ENCODE results near the gene STOX1. TPM values are rescaled to one million over a fixed set of nuclear protein-coding genes. Genes with fewer than 3 reads are reported as not detected.

STOX1 gene
- total and polyA plus RNA-seq, 2 of the 13 experiments (the other 11 are each of a cell fraction or from before 2014, with no cell fraction given), result 2.5 to 6.0 TPM

GRCh38 chr10:68924593-68924992 lies 97.3 kb downstream of the STOX1 start:
- H3K4me2 ChIP-seq (ENCODE audit: low read depth, low read length), result no peak overlapping the region
- in situ Hi-C loops (cut with HindIII; ENCODE audit: extremely low pct_ligation_motif_present, low pct_unique_long_range_greater_than_20kb), result no loop called here
- no peaks in the 10 kb centered on the region for H3K27me3 ChIP-seq (ENCODE audit: control insufficient read depth in 1 of 2, insufficient read depth in 2 of 2, low read length in 2 of 2)
- no peak for ATAC-seq
- intact Hi-C loops (cut with micrococcal nuclease; ENCODE audit: unreplicated experiment), result no loop called here
- no peaks in the 10 kb centered on the region for H4K20me1 ChIP-seq (ENCODE audit: insufficient read depth, low read length)
- peaks cover 25% of the 10 kb centered on the region for H3K4me1 ChIP-seq (ENCODE audit: insufficient read depth, low read length)
- H3K27ac ChIP-seq (ENCODE audit: extremely low read length, insufficient read depth, low read length), result no peak overlapping the region
- H3K9me3 ChIP-seq (ENCODE audit: low read length), result no peaks in the 10 kb centered on the region
- DNase-seq (ENCODE audit: low spot score), result no peak
- H3K79me2 ChIP-seq (ENCODE audit: insufficient read depth, low read length), result no peaks in the 10 kb centered on the region
- ChIA-PET CTCF (ENCODE audit: low intra/inter-chr PET ratio, low total read pairs) (no interaction called here), POLR2A (interaction anchor here (1.5 kb wide), 1 partner anchor 25 kb away, joined by 3 read pairs; no protein-coding TSS in a partner anchor)
- peaks cover 5 to 18% of the 10 kb centered on the region in 2 experiments; a peak in 4 of 5 replicates for H3K36me3 ChIP-seq (replicated peaks in 1 of 2; ENCODE audit: control insufficient read depth in 1 of 2, insufficient read depth in 2 of 2, low read length in 2 of 2)
- FAIRE-seq, result no peak
- H3K4me3 ChIP-seq (replicated peaks in 1 of 3; ENCODE audit: insufficient read depth in 1 of 3, low read depth in 2 of 3, low read length in 3 of 3), result no peak overlapping the region
- no TSS peak for BruUV-seq (replicated peaks)
- no peak overlapping the region for H2AFZ ChIP-seq (ENCODE audit: low read length)
- no peak overlapping the region for H3K9ac ChIP-seq (ENCODE audit: insufficient read depth, low read depth, low read length)
- no peak for TF ChIP-seq ESRRA (CRISPR knock-in tag; IDR thresholded peaks at IDR 0.05; ENCODE audit: low read depth)
- no peak for TF ChIP-seq ZBTB38 (CRISPR knock-in tag; IDR thresholded peaks at IDR 0.05)
- no peak for TF ChIP-seq ZNF207 (IDR thresholded peaks at IDR 0.05; ENCODE audit: borderline replicate concordance)
- TF ChIP-seq ZIK1 (CRISPR knock-in tag; IDR thresholded peaks at IDR 0.05; ENCODE audit: borderline replicate concordance, low read depth), result no peak
- no peak for TF ChIP-seq ZNF318 (CRISPR knock-in tag; IDR thresholded peaks at IDR 0.05)
- TF ChIP-seq ZNF546 (CRISPR knock-in tag; conservative IDR thresholded peaks at IDR 0.05), result no peak
- no peak for TF ChIP-seq ZBTB3 (CRISPR knock-in tag; IDR thresholded peaks at IDR 0.05; ENCODE audit: borderline replicate concordance, low read depth)
- TF ChIP-seq ZNF547 (CRISPR knock-in tag; IDR thresholded peaks at IDR 0.05), result no peak
- no peak for TF ChIP-seq ZNF552 (CRISPR knock-in tag; IDR thresholded peaks at IDR 0.05; ENCODE audit: borderline replicate concordance)
- TF ChIP-seq, protein P1, sequence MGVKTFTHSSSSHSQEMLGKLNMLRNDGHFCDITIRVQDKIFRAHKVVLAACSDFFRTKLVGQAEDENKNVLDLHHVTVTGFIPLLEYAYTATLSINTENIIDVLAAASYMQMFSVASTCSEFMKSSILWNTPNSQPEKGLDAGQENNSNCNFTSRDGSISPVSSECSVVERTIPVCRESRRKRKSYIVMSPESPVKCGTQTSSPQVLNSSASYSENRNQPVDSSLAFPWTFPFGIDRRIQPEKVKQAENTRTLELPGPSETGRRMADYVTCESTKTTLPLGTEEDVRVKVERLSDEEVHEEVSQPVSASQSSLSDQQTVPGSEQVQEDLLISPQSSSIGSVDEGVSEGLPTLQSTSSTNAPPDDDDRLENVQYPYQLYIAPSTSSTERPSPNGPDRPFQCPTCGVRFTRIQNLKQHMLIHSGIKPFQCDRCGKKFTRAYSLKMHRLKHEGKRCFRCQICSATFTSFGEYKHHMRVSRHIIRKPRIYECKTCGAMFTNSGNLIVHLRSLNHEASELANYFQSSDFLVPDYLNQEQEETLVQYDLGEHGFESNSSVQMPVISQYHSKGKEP (CRISPR knock-in tag; IDR thresholded peaks at IDR 0.05), result no peak
- TF ChIP-seq, protein P2, sequence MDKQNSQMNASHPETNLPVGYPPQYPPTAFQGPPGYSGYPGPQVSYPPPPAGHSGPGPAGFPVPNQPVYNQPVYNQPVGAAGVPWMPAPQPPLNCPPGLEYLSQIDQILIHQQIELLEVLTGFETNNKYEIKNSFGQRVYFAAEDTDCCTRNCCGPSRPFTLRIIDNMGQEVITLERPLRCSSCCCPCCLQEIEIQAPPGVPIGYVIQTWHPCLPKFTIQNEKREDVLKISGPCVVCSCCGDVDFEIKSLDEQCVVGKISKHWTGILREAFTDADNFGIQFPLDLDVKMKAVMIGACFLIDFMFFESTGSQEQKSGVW (CRISPR knock-in tag; IDR thresholded peaks at IDR 0.05; ENCODE audit: borderline replicate concordance), result no peak
- TF ChIP-seq ZNF446 (CRISPR knock-in tag; IDR thresholded peaks at IDR 0.05), result no peak
- no peak for TF ChIP-seq ZNF660 (CRISPR knock-in tag; IDR thresholded peaks at IDR 0.05; ENCODE audit: borderline replicate concordance, low read depth)
